ENCODE results near the gene RFLNA. TPM values are rescaled to one million over a fixed set of nuclear protein-coding genes. Genes with fewer than 3 reads are reported as not detected.

RFLNA gene
- total RNA-seq, 1 donor from 2014 or later, result 0.50 TPM

- TF ChIP-seq CTCF (IDR thresholded peaks at IDR 0.05), result no peak
- no peaks in the 10 kb centered on the region for H3K9me3 ChIP-seq
- intact Hi-C loops (cut with DNase I), result no loop called here
- peak in 1 of 2 donors; percentile 1 for ATAC-seq
- no peaks in the 10 kb centered on the region for H3K27me3 ChIP-seq (ENCODE audit: low read depth)
- no peak overlapping the region for H3K4me3 ChIP-seq
- no peaks in the 10 kb centered on the region for H3K4me1 ChIP-seq
- DNase-seq, result no peak
- H3K36me3 ChIP-seq, result peaks cover 93% of the 10 kb centered on the region
- no peak overlapping the region for H3K27ac ChIP-seq
Measured at GRCh38 chr12:124334266-124334665, 39.4 kb downstream of the RFLNA start.

- Histone ChIP-seq H3K36me3 (peaks cover 88% of the 10 kb centered on the region), H3K27me3 (ENCODE audit: low read depth) (no peaks in the 10 kb centered on the region), H3K4me1 (no peaks in the 10 kb centered on the region), H3K4me3 (no peak overlapping the region), H3K27ac (no peak overlapping the region), H3K9me3 (no peaks in the 10 kb centered on the region)
- ATAC-seq (no peak), DNase-seq (no peak)
- no peak for TF ChIP-seq CTCF (IDR thresholded peaks at IDR 0.05)
- intact Hi-C loops (cut with DNase I), result no loop called here
Measured at GRCh38 chr12:124334976-124335375, 40.1 kb downstream of the RFLNA start.

- no peak for TF ChIP-seq CTCF (IDR thresholded peaks at IDR 0.05)
- no peak overlapping the region for H3K4me3 ChIP-seq
- intact Hi-C loops (cut with DNase I), result no loop called here
- H3K27ac ChIP-seq, result no peak overlapping the region
- no peaks in the 10 kb centered on the region for H3K27me3 ChIP-seq (ENCODE audit: low read depth)
- H3K4me1 ChIP-seq, result no peaks in the 10 kb centered on the region
- no peak for DNase-seq
- no peaks in the 10 kb centered on the region for H3K9me3 ChIP-seq
- peaks cover 88% of the 10 kb centered on the region for H3K36me3 ChIP-seq
- no peak for ATAC-seq
Measured at GRCh38 chr12:124335426-124336183, 40.7 kb downstream of the RFLNA start.

- TF ChIP-seq CTCF (IDR thresholded peaks at IDR 0.05), result no peak
Measured at GRCh38 chr12:124336184-124336437, 41.2 kb downstream of the RFLNA start.

GRCh38 chr12:124336742-124337520, 42.0 kb downstream of the RFLNA start:
- no peaks in the 10 kb centered on the region for H3K27me3 ChIP-seq (ENCODE audit: low read depth)
- intact Hi-C loops (cut with DNase I), result no loop called here
- H3K4me1 ChIP-seq, result no peaks in the 10 kb centered on the region
- peaks cover 89% of the 10 kb centered on the region for H3K36me3 ChIP-seq
- H3K4me3 ChIP-seq, result no peak overlapping the region
- no peaks in the 10 kb centered on the region for H3K9me3 ChIP-seq
- no peak for DNase-seq
- H3K27ac ChIP-seq, result no peak overlapping the region
- TF ChIP-seq CTCF (IDR thresholded peaks at IDR 0.05), result no peak
- no peak for ATAC-seq

More at GRCh38 chr12:124336184-124336437, 41.2 kb downstream of the RFLNA start:
- ATAC-seq (no peak), DNase-seq (no peak)
- H3K36me3 ChIP-seq, result peaks cover 89% of the 10 kb centered on the region
- intact Hi-C loops (cut with DNase I), result no loop called here
- H3K27me3 ChIP-seq (ENCODE audit: low read depth), result no peaks in the 10 kb centered on the region
- no peak overlapping the region for H3K27ac ChIP-seq
- H3K4me1 ChIP-seq, result no peaks in the 10 kb centered on the region
- no peak overlapping the region for H3K4me3 ChIP-seq
- H3K9me3 ChIP-seq, result no peaks in the 10 kb centered on the region

All from lower lobe of right lung (tissue), 2 donors.